Erythroblast (primary cell): Measurements from ENCODE around the gene RBM45.

Experiments
- GATA1 ChIP-seq: IDR thresholded peaks from 2 replicates; pipeline ENCODE4 v1.6.1; 2011; ENCODE audit warnings: low read depth, mild to moderate bottlenecking, control low read depth, low read length, moderate library complexity
- POLR2A ChIP-seq: IDR thresholded peaks from 2 replicates; pipeline ENCODE4 v1.6.1; 2011; ENCODE audit warnings: mild to moderate bottlenecking, low read length

DNA sequence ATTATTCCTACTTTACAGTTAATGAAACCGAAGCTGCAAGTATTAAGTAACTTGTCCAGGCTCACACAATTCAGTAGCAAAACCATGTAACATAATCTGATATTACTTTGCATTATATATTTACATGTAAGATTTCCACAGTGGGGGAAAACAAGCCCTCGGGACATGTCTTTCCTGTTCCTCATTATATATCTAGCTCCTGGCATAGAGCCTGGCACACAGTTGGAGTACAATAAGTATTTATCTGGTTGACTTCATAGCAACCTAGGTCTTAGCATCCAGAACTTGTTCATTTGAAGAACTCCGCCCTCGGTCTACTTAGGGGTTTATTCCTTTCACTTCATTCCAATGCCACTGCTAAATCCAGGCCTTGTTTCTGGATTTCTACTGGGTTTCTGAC is 1.6 kb upstream of the RBM45 start:
- TF ChIP-seq POLR2A (no peak), GATA1 (no peak)
